Uterus (tissue), 4 donors: Measurements from ENCODE around the gene IL5RA. TPM values are rescaled to one million over a fixed set of nuclear protein-coding genes. Genes with fewer than 3 reads are reported as not detected.

Source experiments
- DNase-seq, 2 donors: peaks; one replicate each; pipeline ENCODE4 v3.0.0-alpha.2; 2019 to 2020
- H3K27ac ChIP-seq, 2 donors: fragments of 200-600 bp; sonication (generic); 1 replicate in 1 of 2; 2 replicates in 1 of 2; pipeline ENCODE4 v1.5.1; 2016 to 2018
- H3K27me3 ChIP-seq, 2 donors: fragments of 200-600 bp; sonication (generic); one replicate each; pipeline ENCODE4 v1.5.1; 2018 to 2019; ENCODE audit warnings: control low read depth in 1 of 2
- H3K36me3 ChIP-seq, 2 donors: fragments of 200-600 bp; sonication (generic); one replicate each; pipeline ENCODE4 v1.5.1; 2019; ENCODE audit warnings: control low read depth in 1 of 2
- H3K4me1 ChIP-seq, 2 donors: fragments of 200-600 bp; sonication (generic); one replicate each; pipeline ENCODE4 v1.5.1; 2018 to 2019; ENCODE audit warnings: control low read depth in 1 of 2
- H3K4me3 ChIP-seq, 2 donors: fragments of 200-600 bp; sonication (generic); 1 replicate in 1 of 2; 2 replicates in 1 of 2; pipeline ENCODE4 v1.5.1; 2018 to 2019; ENCODE audit warnings: mild to moderate bottlenecking in 1 of 2
- H3K9me3 ChIP-seq, 2 donors: fragments of 200-600 bp; sonication (generic); one replicate each; pipeline ENCODE4 v1.5.1; 2019; ENCODE audit warnings: control low read depth in 1 of 2
- POLR2A ChIP-seq, 2 donors: fragments of 450-650 bp; IDR thresholded peaks; one replicate each; pipeline ENCODE4 v1.6.1; 2016; ENCODE audit warnings: antibody characterized with exemption in 2 of 2, mild to moderate bottlenecking in 1 of 2, moderate library complexity in 1 of 2
- intact Hi-C: fragments of 100-400 bp; cut with DNase I; formaldehyde crosslinking; loops from one replicate; pipeline ENCODE4 v1.15.1; 2023; ENCODE audit warnings: low total_unique reads
- small RNA-seq: library from RNA; depleted of rRNA; stranded (forward); fragments of <200 nt; gene quantifications from one replicate; pipeline ENCODE3, GENCODE V24; 2016
- total RNA-seq, 4 donors: library from RNA; depleted of rRNA in 3 of 4; stranded (reverse); fragments of >200 nt in 3 of 4; gene quantifications; one replicate each; pipeline versions ENCODE4 v1.1.0 to v1.2.4, GENCODE V29; 2014 to 2023
- TF ChIP-seq, protein P1 (sequence below), 4 experiments: fragments of 200-600 bp in 2 of 4; fragments of 450-650 bp in 2 of 4; sonication (generic) in 2 of 4; IDR thresholded peaks; one replicate each; pipeline ENCODE4 v1.5.1; 2016 to 2019; ENCODE audit warnings: antibody characterized with exemption in 4 of 4, mild to moderate bottlenecking in 2 of 4, moderate library complexity in 1 of 4
- donor health status: DM: yes; HTN: yes; CAD: no.

The IL5RA gene
- total RNA-seq, 4 donors from 2014 or later = under 0.01 to 3.6 (median 0.64) TPM; not detected in 1

GRCh38 chr3:3020209-3020608, 90.0 kb downstream of the IL5RA start:
- Histone ChIP-seq H3K36me3 (no peaks in the 10 kb centered on the region), H3K4me1 (no peaks in the 10 kb centered on the region), H3K4me3 (no peak overlapping the region), H3K9me3 (no peaks in the 10 kb centered on the region), H3K27me3 (no peaks in the 10 kb centered on the region), H3K27ac (no peak overlapping the region)
- intact Hi-C loops = no loop called here
- TF ChIP-seq POLR2A (IDR thresholded peaks at IDR 0.05) = no peak
- TF ChIP-seq, protein P1, sequence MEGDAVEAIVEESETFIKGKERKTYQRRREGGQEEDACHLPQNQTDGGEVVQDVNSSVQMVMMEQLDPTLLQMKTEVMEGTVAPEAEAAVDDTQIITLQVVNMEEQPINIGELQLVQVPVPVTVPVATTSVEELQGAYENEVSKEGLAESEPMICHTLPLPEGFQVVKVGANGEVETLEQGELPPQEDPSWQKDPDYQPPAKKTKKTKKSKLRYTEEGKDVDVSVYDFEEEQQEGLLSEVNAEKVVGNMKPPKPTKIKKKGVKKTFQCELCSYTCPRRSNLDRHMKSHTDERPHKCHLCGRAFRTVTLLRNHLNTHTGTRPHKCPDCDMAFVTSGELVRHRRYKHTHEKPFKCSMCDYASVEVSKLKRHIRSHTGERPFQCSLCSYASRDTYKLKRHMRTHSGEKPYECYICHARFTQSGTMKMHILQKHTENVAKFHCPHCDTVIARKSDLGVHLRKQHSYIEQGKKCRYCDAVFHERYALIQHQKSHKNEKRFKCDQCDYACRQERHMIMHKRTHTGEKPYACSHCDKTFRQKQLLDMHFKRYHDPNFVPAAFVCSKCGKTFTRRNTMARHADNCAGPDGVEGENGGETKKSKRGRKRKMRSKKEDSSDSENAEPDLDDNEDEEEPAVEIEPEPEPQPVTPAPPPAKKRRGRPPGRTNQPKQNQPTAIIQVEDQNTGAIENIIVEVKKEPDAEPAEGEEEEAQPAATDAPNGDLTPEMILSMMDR (IDR thresholded peaks at IDR 0.05) = no peak
- no peak for DNase-seq

Small RNAs within 50 kb of the gene (small RNA-seq; reads per million reads assigned to genes)
- not detected for gene RF00416

Other genes with a start within 250 kb of the IL5RA start
- gene TRNT1, start 16.6 kb upstream of the IL5RA start, total RNA-seq = 10 to 100 TPM; 12.9 to 38.5 (median 22.8) TPM
- gene CRBN, start 69.3 kb upstream of the IL5RA start, total RNA-seq = 100 to 1,000 TPM in 1 of 4 donors, 10 to 100 TPM in 3; 40.2 to 207 (median 74.5) TPM